ENCODE results near the gene MSS51. TPM values are rescaled to one million over a fixed set of nuclear protein-coding genes. Genes with fewer than 3 reads are reported as not detected.

Gene MSS51
- polyA plus RNA-seq, 2 donors, result 0.54 to 2.0 TPM

DNA sequence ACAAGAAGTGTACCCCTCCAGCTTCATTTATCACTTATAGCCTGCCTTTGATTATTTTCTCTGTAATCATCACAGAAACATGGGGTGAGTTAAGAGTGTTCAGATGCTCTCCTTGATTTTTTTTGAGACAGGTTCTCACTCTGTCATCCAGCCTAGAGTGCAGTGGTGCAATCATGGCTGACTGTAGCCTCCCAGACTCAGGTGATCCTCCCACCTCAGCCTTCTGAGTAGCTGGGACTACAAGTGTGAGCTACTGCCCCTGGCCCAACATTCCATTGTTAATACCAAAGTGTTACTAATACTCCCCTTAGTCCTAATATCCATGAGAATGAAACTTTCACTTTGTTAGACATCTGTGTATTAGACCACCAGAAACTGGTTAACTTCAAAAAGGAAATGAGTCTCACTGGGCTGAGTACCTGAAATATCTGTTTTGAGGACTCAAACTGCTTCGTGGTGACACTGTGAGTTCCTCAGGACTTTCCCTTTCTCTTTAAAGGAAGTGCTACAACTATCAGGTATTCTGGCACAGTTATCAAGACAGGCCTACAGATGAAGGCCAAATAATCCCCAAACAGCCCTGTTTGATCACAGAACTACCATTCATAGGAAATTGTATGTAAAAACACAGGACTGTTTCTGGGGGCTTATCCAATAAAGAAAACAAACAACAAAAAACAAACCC, 54.2 kb downstream of the MSS51 start:
- Histone ChIP-seq H3K36me3 (ENCODE audit: control insufficient read depth in 2 of 2, insufficient read depth in 2 of 2, low read length in 1 of 2) (peaks cover 9 to 12% of the 10 kb centered on the region in 2 donors), H3K4me1 (ENCODE audit: control insufficient read depth in 2 of 2, insufficient read depth in 2 of 2, low read length in 1 of 2) (no peaks in the 10 kb centered on the region), H3K27ac (ENCODE audit: low read depth in 2 of 2, low read length in 1 of 2) (no peak overlapping the region), H3K27me3 (ENCODE audit: control insufficient read depth in 1 of 2, insufficient read depth in 2 of 2, low read length in 2 of 2) (no peaks in the 10 kb centered on the region), H3K9me3 (ENCODE audit: control insufficient read depth in 2 of 2, insufficient read depth in 1 of 2, low read depth in 1 of 2, low read length in 1 of 2) (no peaks in the 10 kb centered on the region), H3K4me3 (ENCODE audit: low read depth in 1 of 2, low read length in 2 of 2) (no peak overlapping the region)
- WGBS, 2 donors, result 70 to 81% methylated on average over 1 of the region's 1 CpG

DNA sequence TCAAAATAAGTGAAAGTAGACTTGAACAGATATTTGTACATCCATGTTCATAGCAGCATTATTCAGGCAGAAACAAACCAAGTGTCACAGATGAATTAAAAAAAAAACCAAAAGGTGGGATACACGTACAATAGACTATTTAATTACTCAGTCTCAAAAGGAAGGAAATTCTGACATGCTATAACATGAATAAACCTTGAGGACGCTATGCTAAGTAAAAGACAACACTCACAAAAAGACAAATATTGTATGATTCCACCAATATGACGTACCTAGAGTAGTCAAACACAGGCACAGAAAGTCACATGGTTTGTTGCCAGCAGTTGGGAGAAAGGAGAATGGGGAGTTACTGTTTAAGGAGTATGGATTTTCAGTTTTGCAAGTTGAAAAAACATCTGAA, 56.7 kb downstream of the MSS51 start:
- H3K4me1 ChIP-seq (ENCODE audit: control insufficient read depth in 2 of 2, insufficient read depth in 2 of 2, low read length in 1 of 2), result no peaks in the 10 kb centered on the region
- no peak overlapping the region for H3K4me3 ChIP-seq (ENCODE audit: low read depth in 1 of 2, low read length in 2 of 2)
- H3K36me3 ChIP-seq (ENCODE audit: control insufficient read depth in 2 of 2, insufficient read depth in 2 of 2, low read length in 1 of 2), result peaks cover 6 to 9% of the 10 kb centered on the region in 2 donors
- no peak overlapping the region for H3K27ac ChIP-seq (ENCODE audit: low read depth in 2 of 2, low read length in 1 of 2)
- H3K27me3 ChIP-seq (ENCODE audit: control insufficient read depth in 1 of 2, insufficient read depth in 2 of 2, low read length in 2 of 2), result no peaks in the 10 kb centered on the region
- H3K9me3 ChIP-seq (ENCODE audit: control insufficient read depth in 2 of 2, insufficient read depth in 1 of 2, low read depth in 1 of 2, low read length in 1 of 2), result no peaks in the 10 kb centered on the region
- 52 to 55% methylated on average over 3 of the region's 3 CpGs for WGBS, 2 donors

Other genes starting within 250 kb of the MSS51 start
- gene DNAJC9, start 186.3 kb downstream of the MSS51 start, polyA plus RNA-seq, result 10 to 100 TPM; 13.7 to 19.0 TPM
- 10 to 100 TPM; 41.7 to 60.3 TPM for gene MRPS16, start 180.9 kb downstream of the MSS51 start, polyA plus RNA-seq
- 1 to 10 TPM in 1 of 2 donors, under 1 TPM in 1; 0.60 to 1.2 TPM for gene CFAP70, start 74.7 kb downstream of the MSS51 start, polyA plus RNA-seq
- 10 to 100 TPM; 36.7 to 74.4 TPM for gene ANXA7, start 19.5 kb downstream of the MSS51 start, polyA plus RNA-seq
- gene PPP3CB, start 62.5 kb upstream of the MSS51 start, polyA plus RNA-seq, result 10 to 100 TPM; 15.7 to 16.7 TPM
- 10 to 100 TPM; 16.8 to 23.7 TPM for gene USP54, start 157.8 kb upstream of the MSS51 start, polyA plus RNA-seq
- gene MYOZ1, start 207.9 kb upstream of the MSS51 start, polyA plus RNA-seq, result 1 to 10 TPM in 1 of 2 donors, under 1 TPM in 1; 0.89 to 3.1 TPM
- 10 to 100 TPM in 1 of 2 donors, 1 to 10 TPM in 1; 1.9 to 10.9 TPM for gene SYNPO2L, start 222.5 kb upstream of the MSS51 start, polyA plus RNA-seq